Measurements from ENCODE around the gene IKZF2.

IKZF2 gene

GRCh38 chr2:213085538-213085937, 65.9 kb downstream of the IKZF2 start:
- peaks cover 16% of the 10 kb centered on the region for H3K4me1 ChIP-seq (ENCODE audit: control insufficient read depth, insufficient read depth, low read length)
- no peaks in the 10 kb centered on the region for H3K27me3 ChIP-seq (ENCODE audit: control insufficient read depth, insufficient read depth, low read length, poor library complexity, severe bottlenecking)
- H3K27ac ChIP-seq (ENCODE audit: insufficient read depth, low read depth, low read length, poor library complexity, severe bottlenecking): no peak overlapping the region
- H3K4me3 ChIP-seq (ENCODE audit: insufficient read depth, low read depth, low read length): no peak overlapping the region
- 90 to 98% methylated on average over 4 of the region's 4 CpGs for WGBS, 2 experiments
- no peaks in the 10 kb centered on the region for H3K9me3 ChIP-seq (ENCODE audit: control insufficient read depth, low read length)
- H3K36me3 ChIP-seq (ENCODE audit: control insufficient read depth, insufficient read depth, low read length): no peaks in the 10 kb centered on the region

- no peak overlapping the region for H3K27ac ChIP-seq (ENCODE audit: insufficient read depth, low read depth, low read length, poor library complexity, severe bottlenecking)
- H3K4me3 ChIP-seq (ENCODE audit: insufficient read depth, low read depth, low read length): no peak overlapping the region
- H3K36me3 ChIP-seq (ENCODE audit: control insufficient read depth, insufficient read depth, low read length): no peaks in the 10 kb centered on the region
- H3K4me1 ChIP-seq (ENCODE audit: control insufficient read depth, insufficient read depth, low read length): peaks cover 13% of the 10 kb centered on the region
- no peaks in the 10 kb centered on the region for H3K27me3 ChIP-seq (ENCODE audit: control insufficient read depth, insufficient read depth, low read length, poor library complexity, severe bottlenecking)
- no peaks in the 10 kb centered on the region for H3K9me3 ChIP-seq (ENCODE audit: control insufficient read depth, low read length)
Observed at GRCh38 chr2:213084261-213084660, 67.2 kb downstream of the IKZF2 start.

GRCh38 chr2:213080969-213081617, 70.3 kb downstream of the IKZF2 start:
- no peaks in the 10 kb centered on the region for H3K36me3 ChIP-seq (ENCODE audit: control insufficient read depth, insufficient read depth, low read length)
- H3K4me1 ChIP-seq (ENCODE audit: control insufficient read depth, insufficient read depth, low read length): peaks cover 5% of the 10 kb centered on the region
- no peak overlapping the region for H3K27ac ChIP-seq (ENCODE audit: insufficient read depth, low read depth, low read length, poor library complexity, severe bottlenecking)
- no peaks in the 10 kb centered on the region for H3K27me3 ChIP-seq (ENCODE audit: control insufficient read depth, insufficient read depth, low read length, poor library complexity, severe bottlenecking)
- no peaks in the 10 kb centered on the region for H3K9me3 ChIP-seq (ENCODE audit: control insufficient read depth, low read length)
- H3K4me3 ChIP-seq (ENCODE audit: insufficient read depth, low read depth, low read length): no peak overlapping the region

- Histone ChIP-seq H3K27me3 (ENCODE audit: control insufficient read depth, insufficient read depth, low read length, poor library complexity, severe bottlenecking) (no peaks in the 10 kb centered on the region), H3K9me3 (ENCODE audit: control insufficient read depth, low read length) (no peaks in the 10 kb centered on the region), H3K4me3 (ENCODE audit: insufficient read depth, low read depth, low read length) (no peak overlapping the region), H3K4me1 (ENCODE audit: control insufficient read depth, insufficient read depth, low read length) (no peaks in the 10 kb centered on the region), H3K27ac (ENCODE audit: insufficient read depth, low read depth, low read length, poor library complexity, severe bottlenecking) (no peak overlapping the region), H3K36me3 (ENCODE audit: control insufficient read depth, insufficient read depth, low read length) (no peaks in the 10 kb centered on the region)
Observed at GRCh38 chr2:213079756-213080155, 71.7 kb downstream of the IKZF2 start.

- Histone ChIP-seq H3K9me3 (ENCODE audit: control insufficient read depth, low read length) (no peaks in the 10 kb centered on the region), H3K36me3 (ENCODE audit: control insufficient read depth, insufficient read depth, low read length) (no peaks in the 10 kb centered on the region), H3K4me3 (ENCODE audit: insufficient read depth, low read depth, low read length) (no peak overlapping the region), H3K27ac (ENCODE audit: insufficient read depth, low read depth, low read length, poor library complexity, severe bottlenecking) (no peak overlapping the region), H3K27me3 (ENCODE audit: control insufficient read depth, insufficient read depth, low read length, poor library complexity, severe bottlenecking) (no peaks in the 10 kb centered on the region), H3K4me1 (ENCODE audit: control insufficient read depth, insufficient read depth, low read length) (no peaks in the 10 kb centered on the region)
- 100% methylated on average over 1 of the region's 1 CpG for WGBS, 2 experiments
Observed at GRCh38 chr2:213078686-213079085, 72.7 kb downstream of the IKZF2 start.

GRCh38 chr2:213069531-213069930, 81.9 kb downstream of the IKZF2 start:
- Histone ChIP-seq H3K9me3 (ENCODE audit: control insufficient read depth, low read length) (no peaks in the 10 kb centered on the region), H3K4me3 (ENCODE audit: insufficient read depth, low read depth, low read length) (no peak overlapping the region), H3K27ac (ENCODE audit: insufficient read depth, low read depth, low read length, poor library complexity, severe bottlenecking) (no peak overlapping the region), H3K36me3 (ENCODE audit: control insufficient read depth, insufficient read depth, low read length) (no peaks in the 10 kb centered on the region), H3K4me1 (ENCODE audit: control insufficient read depth, insufficient read depth, low read length) (peaks cover 8% of the 10 kb centered on the region), H3K27me3 (ENCODE audit: control insufficient read depth, insufficient read depth, low read length, poor library complexity, severe bottlenecking) (no peaks in the 10 kb centered on the region)
- WGBS, 2 experiments: 48 to 57% methylated on average over 1 of the region's 1 CpG

GRCh38 chr2:213068676-213069359, 82.6 kb downstream of the IKZF2 start:
- 82 to 88% methylated on average over 2 of the region's 2 CpGs for WGBS, 2 experiments
- H3K9me3 ChIP-seq (ENCODE audit: control insufficient read depth, low read length): no peaks in the 10 kb centered on the region
- H3K27ac ChIP-seq (ENCODE audit: insufficient read depth, low read depth, low read length, poor library complexity, severe bottlenecking): no peak overlapping the region
- no peak overlapping the region for H3K4me3 ChIP-seq (ENCODE audit: insufficient read depth, low read depth, low read length)
- no peaks in the 10 kb centered on the region for H3K36me3 ChIP-seq (ENCODE audit: control insufficient read depth, insufficient read depth, low read length)
- H3K27me3 ChIP-seq (ENCODE audit: control insufficient read depth, insufficient read depth, low read length, poor library complexity, severe bottlenecking): no peaks in the 10 kb centered on the region
- H3K4me1 ChIP-seq (ENCODE audit: control insufficient read depth, insufficient read depth, low read length): peaks cover 8% of the 10 kb centered on the region

- Histone ChIP-seq H3K9me3 (ENCODE audit: control insufficient read depth, low read length) (no peaks in the 10 kb centered on the region), H3K27ac (ENCODE audit: insufficient read depth, low read depth, low read length, poor library complexity, severe bottlenecking) (no peak overlapping the region), H3K4me1 (ENCODE audit: control insufficient read depth, insufficient read depth, low read length) (peaks cover 8% of the 10 kb centered on the region), H3K27me3 (ENCODE audit: control insufficient read depth, insufficient read depth, low read length, poor library complexity, severe bottlenecking) (no peaks in the 10 kb centered on the region), H3K4me3 (ENCODE audit: insufficient read depth, low read depth, low read length) (no peak overlapping the region), H3K36me3 (ENCODE audit: control insufficient read depth, insufficient read depth, low read length) (no peaks in the 10 kb centered on the region)
Observed at GRCh38 chr2:213067888-213068287, 83.5 kb downstream of the IKZF2 start.

GRCh38 chr2:213066443-213066743, 85.0 kb downstream of the IKZF2 start:
- Histone ChIP-seq H3K9me3 (ENCODE audit: control insufficient read depth, low read length) (no peaks in the 10 kb centered on the region), H3K27ac (ENCODE audit: insufficient read depth, low read depth, low read length, poor library complexity, severe bottlenecking) (no peak overlapping the region), H3K4me3 (ENCODE audit: insufficient read depth, low read depth, low read length) (no peak overlapping the region), H3K27me3 (ENCODE audit: control insufficient read depth, insufficient read depth, low read length, poor library complexity, severe bottlenecking) (no peaks in the 10 kb centered on the region), H3K4me1 (ENCODE audit: control insufficient read depth, insufficient read depth, low read length) (peaks cover 8% of the 10 kb centered on the region), H3K36me3 (ENCODE audit: control insufficient read depth, insufficient read depth, low read length) (no peaks in the 10 kb centered on the region)
- WGBS, 2 experiments: 61 to 72% methylated on average over 1 of the region's 1 CpG

GRCh38 chr2:213065583-213066442, 85.6 kb downstream of the IKZF2 start:
- no peaks in the 10 kb centered on the region for H3K27me3 ChIP-seq (ENCODE audit: control insufficient read depth, insufficient read depth, low read length, poor library complexity, severe bottlenecking)
- 50 to 54% methylated on average over 6 to 7 of the region's 8 CpGs for WGBS, 2 experiments
- H3K9me3 ChIP-seq (ENCODE audit: control insufficient read depth, low read length): no peaks in the 10 kb centered on the region
- peaks cover 8% of the 10 kb centered on the region for H3K4me1 ChIP-seq (ENCODE audit: control insufficient read depth, insufficient read depth, low read length)
- H3K27ac ChIP-seq (ENCODE audit: insufficient read depth, low read depth, low read length, poor library complexity, severe bottlenecking): no peak overlapping the region
- no peak overlapping the region for H3K4me3 ChIP-seq (ENCODE audit: insufficient read depth, low read depth, low read length)
- H3K36me3 ChIP-seq (ENCODE audit: control insufficient read depth, insufficient read depth, low read length): no peaks in the 10 kb centered on the region
